Rectal smooth muscle tissue (tissue), 1 donor: ENCODE data around the gene LRCOL1.

Experiments
- H3K27ac ChIP-seq: one replicate; pipeline ENCODE4 v1.7.0; 2013; ENCODE audit warnings: low read depth, low read length, inconsistent platforms
- H3K27me3 ChIP-seq: one replicate; pipeline ENCODE4 v1.7.0; 2013; ENCODE audit warnings: low read length; ENCODE audit not compliant: control insufficient read depth, insufficient read depth
- H3K36me3 ChIP-seq: one replicate; pipeline ENCODE4 v1.7.0; 2013; ENCODE audit warnings: low read length; ENCODE audit not compliant: control insufficient read depth, insufficient read depth
- H3K4me1 ChIP-seq: one replicate; pipeline ENCODE4 v1.7.0; 2013; ENCODE audit warnings: low read length; ENCODE audit not compliant: control insufficient read depth, insufficient read depth
- H3K4me3 ChIP-seq: one replicate; pipeline ENCODE4 v1.7.0; 2013; ENCODE audit warnings: low read length
- H3K9ac ChIP-seq: one replicate; pipeline ENCODE4 v1.7.0; 2013; ENCODE audit warnings: low read length

Gene LRCOL1

GRCh38 chr12:132610866-132611602 lies 652 bp upstream of the LRCOL1 start:
- Histone ChIP-seq H3K27ac (no peak overlapping the region), H3K27me3 (peaks cover 19% of the 10 kb centered on the region), H3K4me3 (no peak overlapping the region), H3K4me1 (peaks cover 2% of the 10 kb centered on the region), H3K9ac (no peak overlapping the region), H3K36me3 (no peaks in the 10 kb centered on the region)

DNA sequence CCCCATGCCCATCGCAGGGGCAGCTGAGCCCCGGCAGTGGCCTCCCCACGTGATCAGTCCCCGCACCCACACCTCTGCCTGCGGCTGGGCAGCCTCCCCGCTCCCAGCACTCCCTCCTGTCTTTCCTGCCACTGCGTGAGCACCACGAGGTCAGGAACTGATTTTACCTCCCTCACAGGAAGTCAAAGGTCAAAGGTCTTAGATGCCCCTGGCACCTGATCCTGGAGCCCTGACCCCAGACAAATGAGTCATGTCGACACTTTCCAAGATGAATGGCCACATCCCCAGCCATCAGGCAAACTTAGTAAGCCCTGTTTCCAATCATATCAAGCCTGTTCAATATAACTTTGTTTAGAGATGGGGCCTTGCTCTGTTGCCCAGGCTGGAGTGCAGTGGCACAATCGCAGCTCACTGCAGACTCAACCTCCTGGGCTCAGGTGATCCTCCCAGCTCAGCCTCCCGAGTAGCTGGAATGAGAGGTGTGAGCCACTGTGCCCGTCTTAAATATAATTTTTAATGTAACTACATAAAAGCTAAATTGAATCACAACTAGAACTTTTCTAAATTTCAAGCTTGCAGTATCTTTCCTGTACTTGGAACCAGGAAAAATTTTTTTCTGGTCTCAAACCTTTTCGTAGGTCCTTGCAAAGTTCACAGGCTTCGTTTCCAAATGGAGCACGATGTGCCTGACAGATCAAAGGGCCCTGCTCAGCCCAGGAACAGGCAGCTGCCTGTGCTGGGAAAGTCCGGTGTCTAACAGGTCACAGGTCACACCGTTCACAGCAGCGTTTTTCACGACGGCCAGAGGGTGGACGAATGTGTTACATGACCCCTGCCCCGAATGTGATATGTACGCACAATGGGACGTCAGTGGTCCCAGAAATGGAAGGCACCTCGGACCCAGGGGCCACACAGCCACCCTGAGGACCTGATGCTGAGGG lies 1.9 kb downstream of the LRCOL1 start:
- Histone ChIP-seq H3K9ac (no peak overlapping the region), H3K4me3 (no peak overlapping the region), H3K27ac (no peak overlapping the region), H3K36me3 (no peaks in the 10 kb centered on the region), H3K4me1 (no peaks in the 10 kb centered on the region), H3K27me3 (peaks cover 21% of the 10 kb centered on the region)

- H3K4me3 ChIP-seq, result no peak overlapping the region
- peaks cover 26% of the 10 kb centered on the region for H3K27me3 ChIP-seq
- no peak overlapping the region for H3K27ac ChIP-seq
- H3K4me1 ChIP-seq, result no peaks in the 10 kb centered on the region
- H3K36me3 ChIP-seq, result no peaks in the 10 kb centered on the region
- no peak overlapping the region for H3K9ac ChIP-seq
Measured at GRCh38 chr12:132606927-132607326, 3.5 kb downstream of the LRCOL1 start.

DNA sequence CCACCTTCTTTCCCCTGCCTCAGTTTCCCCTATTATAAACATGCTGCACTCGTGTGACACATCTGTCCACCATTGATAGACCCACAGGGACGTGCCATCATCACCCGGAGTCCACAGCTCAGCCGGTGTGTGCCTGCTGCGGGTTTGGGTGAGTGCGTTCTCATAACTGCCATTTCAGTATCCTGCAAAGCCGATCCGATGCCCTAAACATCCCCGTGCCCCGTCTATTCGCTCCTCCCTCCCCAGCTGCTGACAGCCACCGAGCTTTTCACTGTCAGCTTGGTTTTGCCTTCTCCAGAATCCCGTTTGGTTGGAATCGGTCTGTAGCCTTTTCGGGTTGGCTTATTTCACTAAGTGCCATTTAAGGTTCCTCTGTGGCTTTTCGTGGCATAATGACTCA lies 3.9 kb downstream of the LRCOL1 start:
- no peak overlapping the region for H3K4me3 ChIP-seq
- H3K27ac ChIP-seq, result no peak overlapping the region
- no peaks in the 10 kb centered on the region for H3K4me1 ChIP-seq
- no peaks in the 10 kb centered on the region for H3K36me3 ChIP-seq
- no peak overlapping the region for H3K9ac ChIP-seq
- peaks cover 26% of the 10 kb centered on the region for H3K27me3 ChIP-seq

- no peak overlapping the region for H3K27ac ChIP-seq
- H3K4me3 ChIP-seq, result no peak overlapping the region
- no peak overlapping the region for H3K9ac ChIP-seq
- H3K36me3 ChIP-seq, result no peaks in the 10 kb centered on the region
- peaks cover 26% of the 10 kb centered on the region for H3K27me3 ChIP-seq
- H3K4me1 ChIP-seq, result no peaks in the 10 kb centered on the region
Measured at GRCh38 chr12:132605892-132606291, 4.5 kb downstream of the LRCOL1 start.

DNA sequence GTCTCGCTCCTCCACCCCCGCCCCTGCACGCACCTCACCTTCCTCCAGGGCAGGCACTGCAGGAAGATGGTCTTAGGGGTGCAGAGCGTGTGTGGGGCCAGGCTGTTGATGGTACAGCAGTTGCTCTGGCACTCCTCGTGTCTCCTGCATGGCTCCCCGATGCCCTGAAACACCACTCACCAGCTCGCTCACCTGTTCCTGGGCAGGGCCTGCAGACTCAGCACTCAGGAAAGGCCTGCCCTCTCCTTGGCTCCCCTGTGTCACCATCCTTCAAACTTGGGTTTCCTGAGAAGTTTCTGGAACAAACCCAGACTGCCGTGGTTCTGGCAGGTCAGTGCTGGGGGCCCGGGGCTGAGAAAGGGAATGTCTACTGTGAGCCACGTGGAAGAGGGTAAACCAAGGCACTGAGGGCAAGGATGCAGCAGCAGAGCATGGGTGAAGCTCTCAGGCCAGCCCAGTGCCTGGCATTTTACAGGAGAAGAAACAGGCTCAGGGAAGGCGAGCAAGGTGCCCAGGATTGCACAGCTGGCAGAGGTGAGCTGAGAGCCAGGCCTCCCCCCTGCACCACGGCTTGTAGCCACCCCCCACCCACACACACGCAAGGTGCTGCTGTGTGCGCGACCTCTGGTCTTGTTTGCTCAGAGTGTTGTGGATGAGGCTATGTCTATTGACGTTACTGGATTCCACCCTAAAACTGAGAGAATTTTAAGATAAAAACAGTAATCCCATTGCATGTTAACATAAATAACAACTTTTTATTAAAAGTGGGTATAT lies 5.5 kb downstream of the LRCOL1 start:
- Histone ChIP-seq H3K27ac (no peak overlapping the region), H3K4me3 (no peak overlapping the region)

GRCh38 chr12:132604151-132604618 lies 6.2 kb downstream of the LRCOL1 start:
- H3K27ac ChIP-seq, result no peak overlapping the region
- no peak overlapping the region for H3K9ac ChIP-seq
- H3K27me3 ChIP-seq, result peaks cover 21% of the 10 kb centered on the region
- H3K36me3 ChIP-seq, result no peaks in the 10 kb centered on the region
- H3K4me1 ChIP-seq, result peaks cover 2% of the 10 kb centered on the region
- peak overlapping the region; percentile 27 for H3K4me3 ChIP-seq

More for the DNA sequence above, 5.5 kb downstream of the LRCOL1 start:
- peaks cover 2% of the 10 kb centered on the region for H3K4me1 ChIP-seq
- peaks cover 21% of the 10 kb centered on the region for H3K27me3 ChIP-seq
- no peak overlapping the region for H3K9ac ChIP-seq
- no peaks in the 10 kb centered on the region for H3K36me3 ChIP-seq

- Histone ChIP-seq H3K36me3 (no peaks in the 10 kb centered on the region), H3K4me3 (peak overlapping the region; percentile 27), H3K4me1 (peaks cover 2% of the 10 kb centered on the region), H3K27ac (no peak overlapping the region), H3K27me3 (peaks cover 19% of the 10 kb centered on the region), H3K9ac (no peak overlapping the region)
Measured at GRCh38 chr12:132603240-132604150, 6.9 kb downstream of the LRCOL1 start.

DNA sequence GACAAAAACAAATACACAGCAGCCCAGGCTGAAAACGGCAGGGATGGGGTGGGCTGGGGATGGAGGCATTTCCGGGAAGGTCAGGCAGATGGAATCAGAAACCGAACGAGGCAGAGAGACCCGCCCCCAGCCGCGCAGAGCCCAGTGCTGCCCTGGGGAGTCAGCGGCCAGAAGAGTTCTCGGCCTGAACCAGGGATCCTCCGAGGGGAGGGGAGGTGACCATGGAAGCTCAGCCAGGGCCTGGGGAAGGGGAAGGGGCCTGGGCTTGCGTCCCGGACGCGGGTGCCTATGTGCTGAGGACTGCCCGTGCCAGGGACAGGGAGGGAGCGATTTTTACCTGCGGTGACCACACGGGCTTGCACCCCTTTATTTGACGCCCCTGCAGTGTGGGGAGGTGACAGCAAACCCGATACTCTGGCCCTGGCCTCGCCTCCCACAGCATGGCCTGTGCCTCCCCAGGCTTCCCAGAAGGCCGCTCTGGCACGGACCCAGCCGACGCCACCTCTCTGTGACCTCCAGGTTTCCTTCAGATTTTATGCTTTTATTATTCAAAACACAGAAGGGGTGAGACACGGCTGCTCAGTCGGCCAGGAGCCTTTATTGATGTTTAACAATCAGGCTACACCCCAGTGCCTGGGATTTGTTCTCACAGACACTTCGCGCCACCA lies 7.7 kb downstream of the LRCOL1 start:
- Histone ChIP-seq H3K27ac (no peak overlapping the region), H3K27me3 (peaks cover 17% of the 10 kb centered on the region)

DNA sequence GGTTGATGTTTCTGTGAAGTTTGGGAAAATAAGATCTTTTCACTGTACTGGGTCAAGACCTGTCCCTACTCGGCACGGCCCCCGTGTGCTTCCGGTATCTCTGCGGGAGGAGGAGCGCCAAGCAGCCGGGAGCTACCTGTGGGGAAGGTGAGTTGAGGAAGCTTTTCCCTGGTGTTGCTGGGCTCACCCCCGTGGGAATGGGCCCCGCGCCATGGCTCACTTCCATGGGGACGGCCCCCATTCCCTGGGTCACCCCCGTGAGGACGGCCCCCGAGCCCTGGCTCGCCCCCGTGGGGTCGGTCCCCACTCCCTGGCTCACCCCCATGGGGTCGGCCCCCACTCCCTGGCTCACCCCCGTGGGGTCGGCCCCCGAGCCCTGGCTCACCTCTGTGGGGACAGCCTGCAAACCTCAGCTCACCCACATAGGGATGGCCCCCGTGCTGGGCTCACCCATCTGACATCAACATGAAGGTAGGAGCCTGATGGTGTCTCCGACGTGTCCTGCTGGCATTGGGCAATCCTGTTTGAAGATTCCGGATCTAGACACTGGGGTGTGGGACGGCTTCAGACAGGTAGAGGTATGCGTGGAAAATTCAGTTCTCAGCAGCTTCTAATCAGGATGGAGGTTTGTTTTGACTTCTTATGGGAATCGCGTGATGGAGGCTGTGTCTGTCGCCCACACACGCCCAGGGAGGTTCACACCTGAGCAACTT lies 9.1 kb downstream of the LRCOL1 start:
- peak overlapping the region; percentile 55 for H3K4me3 ChIP-seq
- peaks cover 17% of the 10 kb centered on the region for H3K27me3 ChIP-seq
- H3K4me1 ChIP-seq, result peaks cover 2% of the 10 kb centered on the region
- H3K36me3 ChIP-seq, result no peaks in the 10 kb centered on the region
- no peak overlapping the region for H3K9ac ChIP-seq
- no peak overlapping the region for H3K27ac ChIP-seq

More for the DNA sequence above, 7.7 kb downstream of the LRCOL1 start:
- Histone ChIP-seq H3K9ac (no peak overlapping the region), H3K4me1 (peaks cover 2% of the 10 kb centered on the region), H3K4me3 (no peak overlapping the region), H3K36me3 (no peaks in the 10 kb centered on the region)
